Small intestine (tissue), 7 donors: ENCODE results near the gene STK24. TPM values are rescaled to one million over a fixed set of nuclear protein-coding genes. Genes with fewer than 3 reads are reported as not detected.

Source experiments
- DNase-seq, 2 donors: peaks; one replicate each; pipeline versions ENCODE4 v3.0.0 to v3.0.0-alpha.2; 2013
- FAIRE-seq: peaks from 2 replicates; lab custom pipeline; 2012; peaks lifted over from hg19 to GRCh38; lab: Jason Lieb, UNC
- H3K27ac ChIP-seq, 3 donors: one replicate each; pipeline ENCODE4 v1.5.1; 2013; ENCODE audit warnings: low read length in 2 of 3, mild to moderate bottlenecking in 2 of 3, control low read depth in 1 of 3, inconsistent platforms in 1 of 3, low read depth in 1 of 3, moderate library complexity in 1 of 3
- H3K27me3 ChIP-seq, 3 donors: one replicate each; pipeline ENCODE4 v1.6.1; 2013; ENCODE audit warnings: low read length in 3 of 3, inconsistent platforms in 1 of 3; ENCODE audit not compliant: control insufficient read depth in 3 of 3, insufficient read depth in 3 of 3
- H3K36me3 ChIP-seq, 3 donors: one replicate each; pipeline ENCODE4 v1.6.1; 2013; ENCODE audit warnings: low read length in 3 of 3, inconsistent platforms in 1 of 3, low read depth in 1 of 3, mild to moderate bottlenecking in 1 of 3, moderate library complexity in 1 of 3; ENCODE audit not compliant: control insufficient read depth in 3 of 3, insufficient read depth in 2 of 3
- H3K4me1 ChIP-seq, 3 donors: one replicate each; pipeline ENCODE4 v1.6.1; 2013; ENCODE audit warnings: low read length in 2 of 3, inconsistent platforms in 1 of 3, low read depth in 1 of 3, mild to moderate bottlenecking in 1 of 3, moderate library complexity in 1 of 3; ENCODE audit not compliant: control insufficient read depth in 3 of 3, insufficient read depth in 2 of 3
- H3K4me3 ChIP-seq, 3 donors: one replicate each; pipeline ENCODE4 v1.5.1; 2013; ENCODE audit warnings: low read length in 3 of 3, control low read depth in 1 of 3, inconsistent platforms in 1 of 3, low read depth in 1 of 3, mild to moderate bottlenecking in 1 of 3, moderate library complexity in 1 of 3
- H3K9me3 ChIP-seq, 2 donors: one replicate each; pipeline ENCODE4 v1.6.1; 2013; ENCODE audit warnings: low read depth in 1 of 2, low read length in 1 of 2; ENCODE audit not compliant: control insufficient read depth in 2 of 2, insufficient read depth in 1 of 2
- WGBS, 3 donors: extraction: QIAGEN DNeasy Blood & Tissue Kit; methylation state at CpG; one replicate each; pipeline ENCODE4 v1.1.7; 2013; 5-methylcytosine and 5-hydroxymethylcytosine counted together
- polyA plus RNA-seq, 4 donors: library from polyadenylated mRNA; stranded (reverse) in 3 of 4; unstranded in 1 of 4; fragments of 200-250 nt in 3 of 4; fragments of 120-200 nt in 1 of 4; gene quantifications; one replicate each; pipeline versions ENCODE4 v1.2.1 to v1.2.3, GENCODE V29; 2013
- donor health status: healthy with polysubstance abuse.
- donor health status: control.
- donor health status: control.
- donor health status: Bipolar disorder and iron deficiency.
- donor health status: healthy.

STK24 gene
- polyA plus RNA-seq, 4 donors, result 71.4 to 119 (median 115) TPM

- Histone ChIP-seq H3K4me1 (no peaks in the 10 kb centered on the region), H3K36me3 (peaks cover 17 to 88% (median 39%) of the 10 kb centered on the region in 3 donors), H3K27ac (no peak overlapping the region), H3K27me3 (no peaks in the 10 kb centered on the region), H3K4me3 (no peak overlapping the region), H3K9me3 (no peaks in the 10 kb centered on the region)
- DNase-seq, result no peak
- WGBS, 3 donors, result 82 to 86% (median 83%) methylated on average over 13 of the region's 13 CpGs
- FAIRE-seq, result no peak
Measured at GRCh38 chr13:98460516-98460915, 116.4 kb downstream of the STK24 start.

- 88 to 95% (median 93%) methylated on average over 13 of the region's 13 CpGs for WGBS, 3 donors
- FAIRE-seq (no peak), DNase-seq (no peak)
- Histone ChIP-seq H3K4me3 (no peak overlapping the region), H3K9me3 (no peaks in the 10 kb centered on the region), H3K27me3 (no peaks in the 10 kb centered on the region), H3K4me1 (no peaks in the 10 kb centered on the region), H3K27ac (no peak overlapping the region), H3K36me3 (peaks cover 17 to 88% (median 35%) of the 10 kb centered on the region in 3 donors)
Measured at GRCh38 chr13:98459721-98460370, 117.1 kb downstream of the STK24 start.

GRCh38 chr13:98459171-98459681 is 117.7 kb downstream of the STK24 start:
- Histone ChIP-seq H3K4me3 (no peak overlapping the region), H3K27ac (no peak overlapping the region), H3K36me3 (peaks cover 17 to 87% (median 35%) of the 10 kb centered on the region in 3 donors), H3K9me3 (no peaks in the 10 kb centered on the region), H3K4me1 (no peaks in the 10 kb centered on the region), H3K27me3 (no peaks in the 10 kb centered on the region)
- 96 to 97% (median 96%) methylated on average over 15 to 18 of the region's 18 CpGs for WGBS, 3 donors
- FAIRE-seq (no peak), DNase-seq (no peak)

GRCh38 chr13:98458431-98458830 is 118.5 kb downstream of the STK24 start:
- no peak overlapping the region for H3K4me3 ChIP-seq
- H3K27ac ChIP-seq, result no peak overlapping the region
- no peaks in the 10 kb centered on the region for H3K9me3 ChIP-seq
- no peaks in the 10 kb centered on the region for H3K4me1 ChIP-seq
- DNase-seq, result no peak
- 81 to 87% (median 84%) methylated on average over 16 of the region's 16 CpGs for WGBS, 3 donors
- no peak for FAIRE-seq
- peaks cover 17 to 82% (median 32%) of the 10 kb centered on the region in 3 donors for H3K36me3 ChIP-seq
- no peaks in the 10 kb centered on the region for H3K27me3 ChIP-seq

- H3K9me3 ChIP-seq, result no peaks in the 10 kb centered on the region
- DNase-seq, result no peak
- H3K4me1 ChIP-seq, result no peaks in the 10 kb centered on the region
- no peak overlapping the region for H3K27ac ChIP-seq
- 90 to 96% (median 93%) methylated on average over 13 of the region's 13 CpGs for WGBS, 3 donors
- no peaks in the 10 kb centered on the region for H3K27me3 ChIP-seq
- H3K4me3 ChIP-seq, result no peak overlapping the region
- no peak for FAIRE-seq
- H3K36me3 ChIP-seq, result peaks cover 11 to 73% (median 34%) of the 10 kb centered on the region in 3 donors
Measured at GRCh38 chr13:98457053-98457452, 119.9 kb downstream of the STK24 start.

GRCh38 chr13:98456413-98456845 is 120.5 kb downstream of the STK24 start:
- Histone ChIP-seq H3K36me3 (peaks cover 16 to 73% (median 33%) of the 10 kb centered on the region in 3 donors), H3K9me3 (no peaks in the 10 kb centered on the region), H3K4me3 (no peak overlapping the region), H3K27me3 (no peaks in the 10 kb centered on the region), H3K4me1 (no peaks in the 10 kb centered on the region), H3K27ac (no peak overlapping the region)
- WGBS, 3 donors, result 85 to 89% (median 87%) methylated on average over 6 of the region's 6 CpGs
- FAIRE-seq (no peak), DNase-seq (no peak)

GRCh38 chr13:98454389-98454881 is 122.5 kb downstream of the STK24 start:
- Histone ChIP-seq H3K4me1 (peaks cover 0 to 7% (median 0%) of the 10 kb centered on the region in 3 donors), H3K9me3 (no peaks in the 10 kb centered on the region), H3K27me3 (no peaks in the 10 kb centered on the region), H3K27ac (peak overlapping the region in 1 of 3 donors; percentile 60), H3K4me3 (no peak overlapping the region), H3K36me3 (peaks cover 12 to 70% (median 29%) of the 10 kb centered on the region in 3 donors)
- no peak for DNase-seq
- WGBS, 3 donors, result 42 to 60% (median 50%) methylated on average over 7 of the region's 7 CpGs
- no peak for FAIRE-seq

GRCh38 chr13:98452851-98453843 is 123.8 kb downstream of the STK24 start:
- H3K4me1 ChIP-seq, result peaks cover 0 to 7% (median 0%) of the 10 kb centered on the region in 3 donors
- 75 to 90% (median 89%) methylated on average over 15 of the region's 15 CpGs for WGBS, 3 donors
- H3K27ac ChIP-seq, result no peak overlapping the region
- FAIRE-seq (no peak), DNase-seq (no peak)
- no peak overlapping the region for H3K4me3 ChIP-seq
- H3K36me3 ChIP-seq, result peaks cover 9 to 69% (median 30%) of the 10 kb centered on the region in 3 donors
- H3K9me3 ChIP-seq, result no peaks in the 10 kb centered on the region
- no peaks in the 10 kb centered on the region for H3K27me3 ChIP-seq
